Measurements from ENCODE around the gene SMIM24.

The SMIM24 gene

DNA sequence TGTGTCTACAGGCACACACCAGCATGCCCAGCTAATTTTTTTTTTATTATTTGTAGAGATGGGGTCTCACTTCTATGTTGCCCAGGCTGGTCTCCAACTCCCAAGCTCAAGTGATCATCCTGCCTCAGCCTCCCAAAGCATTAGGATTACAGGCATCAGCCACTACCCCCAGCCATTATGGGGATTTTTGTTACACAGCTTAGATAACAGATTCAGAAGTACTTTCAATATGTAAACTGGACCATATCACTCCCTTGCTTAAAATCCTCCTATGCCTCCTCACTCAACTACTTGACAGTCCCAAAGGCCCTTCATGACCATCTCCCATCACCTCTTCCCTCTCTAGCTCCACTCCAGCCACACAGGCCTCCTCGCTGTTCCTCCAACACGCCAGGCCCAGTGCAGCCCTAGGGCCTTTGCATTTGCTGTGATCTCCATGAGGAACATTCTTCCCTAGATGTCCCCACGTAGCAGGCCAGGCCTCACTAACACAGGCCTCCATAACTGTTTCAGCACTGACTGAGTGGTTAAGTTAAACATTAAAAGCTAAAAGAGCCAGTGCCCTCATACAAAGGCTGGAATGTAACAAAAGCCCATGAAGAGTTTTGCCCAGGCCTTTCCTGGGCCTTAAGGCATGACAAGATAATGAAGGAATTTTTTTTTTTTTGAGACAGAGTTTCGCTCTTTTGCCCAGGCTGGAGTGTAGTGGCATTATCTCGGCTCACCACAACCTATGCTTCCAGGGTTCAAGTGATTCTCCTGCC is 17.6 kb upstream of the SMIM24 start:
- DNase-seq (ENCODE audit: low spot score), result peak; percentile 79

DNA sequence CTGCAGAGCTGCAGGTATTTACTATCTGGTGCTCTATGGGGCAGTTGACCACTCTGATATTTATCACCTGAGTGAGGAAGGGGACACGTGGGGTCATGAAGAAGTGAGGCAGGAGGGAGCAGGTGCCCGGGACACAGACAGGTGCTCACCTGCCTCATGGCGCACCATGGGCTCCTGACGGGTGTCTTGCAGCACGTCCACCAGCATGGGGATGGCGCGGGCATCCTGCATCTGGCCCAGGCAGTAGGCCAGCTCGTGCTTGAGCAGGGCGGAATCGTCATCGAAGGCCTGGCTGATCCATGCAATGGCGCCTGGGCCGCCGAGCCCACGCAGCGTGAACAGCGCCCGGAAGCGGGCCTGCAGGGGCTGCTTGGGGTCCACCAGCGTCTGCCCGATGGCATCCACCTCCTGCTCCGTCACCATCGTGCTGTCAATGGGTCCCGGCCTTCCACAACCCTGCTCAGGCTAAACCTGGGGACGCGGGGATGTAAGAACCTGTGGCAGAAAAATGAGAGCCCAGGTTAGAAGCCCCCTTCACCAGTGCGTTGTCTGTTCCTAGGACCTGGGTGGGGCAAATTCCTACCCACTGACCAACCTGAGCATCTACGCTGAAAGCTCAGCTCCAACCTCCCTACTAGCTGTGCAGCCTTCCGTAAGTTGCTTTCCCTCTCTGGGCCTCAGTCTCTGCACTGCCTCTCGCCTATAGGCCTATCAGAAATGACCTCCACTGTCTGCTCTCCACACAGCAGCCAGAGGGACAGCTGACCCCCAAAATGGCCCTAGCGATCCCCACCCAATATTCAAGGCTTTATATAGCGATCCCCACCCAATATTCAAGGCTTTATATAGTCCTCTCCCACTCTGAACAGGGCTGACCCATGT is 16.3 kb upstream of the SMIM24 start:
- no peak for DNase-seq (ENCODE audit: low spot score)

DNA sequence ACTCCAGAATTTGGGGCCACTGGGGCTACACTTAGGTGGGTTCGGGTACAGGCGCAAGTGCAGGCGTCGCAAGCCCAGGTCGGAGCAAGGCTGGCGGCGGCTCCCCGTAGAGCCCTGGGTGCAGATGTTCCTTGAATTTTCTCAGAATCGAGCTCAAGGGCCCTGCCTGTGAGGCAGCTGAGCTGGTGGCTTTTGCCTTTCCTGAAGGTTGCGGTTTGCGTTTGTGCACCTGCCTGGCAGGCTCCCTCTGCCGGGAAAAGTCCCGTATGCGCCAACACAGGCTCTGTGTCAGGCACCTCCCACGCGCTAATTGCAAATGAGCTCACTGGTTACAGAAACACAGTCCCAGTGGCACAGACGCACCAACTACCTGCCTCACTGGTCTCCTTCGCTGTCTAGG is 14.2 kb upstream of the SMIM24 start:
- DNase-seq (ENCODE audit: low spot score), result no peak

DNA sequence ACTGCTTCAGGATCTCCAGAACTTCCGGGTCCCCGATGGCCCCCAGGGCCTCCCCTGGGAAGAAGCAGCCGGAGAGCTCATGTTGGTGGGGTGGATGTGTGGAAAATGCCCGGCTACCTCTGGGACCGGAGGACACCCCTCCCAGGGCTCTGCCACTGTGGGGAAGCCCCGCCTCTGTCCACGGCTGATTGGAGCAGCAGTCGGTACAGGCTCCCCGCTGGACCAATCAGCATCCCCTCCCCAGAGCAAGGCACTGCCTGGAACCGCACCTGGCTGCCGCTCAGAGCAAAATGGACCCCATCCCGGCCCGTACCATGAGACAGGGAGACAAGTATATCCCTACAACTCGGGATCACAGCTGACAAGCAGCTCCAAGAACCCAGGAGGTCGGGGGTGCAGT is 13.7 kb upstream of the SMIM24 start:
- DNase-seq (ENCODE audit: low spot score), result no peak

DNA sequence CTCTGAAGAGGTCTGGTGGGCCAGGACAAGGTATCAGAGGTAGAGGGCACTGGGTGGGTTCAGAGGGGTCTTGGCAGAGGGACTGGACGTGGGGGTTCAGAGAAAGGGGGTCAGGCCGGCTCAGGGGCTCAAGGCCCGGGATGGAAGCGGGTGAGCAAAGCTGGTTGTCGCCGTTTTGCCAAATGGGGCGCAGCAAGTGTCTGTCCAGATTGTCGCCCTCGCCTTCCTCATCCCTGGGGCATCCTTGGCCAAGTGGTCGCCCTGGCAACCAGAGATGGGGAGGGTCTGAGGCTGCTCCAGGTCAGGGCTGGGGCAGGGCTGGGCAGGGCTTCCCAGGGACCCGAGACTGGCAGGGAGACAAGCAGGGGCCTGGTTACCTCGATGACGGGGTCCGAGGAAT is 13.3 kb upstream of the SMIM24 start:
- DNase-seq (ENCODE audit: low spot score), result no peak

DNA sequence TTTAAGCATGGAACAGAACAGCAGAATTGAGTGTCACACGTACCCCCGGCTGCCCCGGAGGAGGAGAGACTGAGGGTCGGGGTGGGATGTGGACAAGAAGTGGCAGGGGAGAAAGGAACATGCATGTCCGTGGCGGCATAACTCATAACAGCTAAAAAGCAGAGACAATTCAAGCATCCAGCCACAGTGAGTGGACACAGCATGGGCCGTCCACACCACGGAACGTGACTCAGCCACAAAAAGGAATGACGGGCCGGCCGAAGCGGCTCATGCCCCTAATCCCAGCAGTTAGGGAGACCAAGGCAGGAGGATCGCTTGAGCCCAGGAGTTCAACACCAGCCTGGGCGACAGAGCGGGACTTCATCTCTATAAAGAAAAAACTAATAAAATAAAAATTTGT is 12.6 kb upstream of the SMIM24 start:
- no peak for DNase-seq (ENCODE audit: low spot score)

DNA sequence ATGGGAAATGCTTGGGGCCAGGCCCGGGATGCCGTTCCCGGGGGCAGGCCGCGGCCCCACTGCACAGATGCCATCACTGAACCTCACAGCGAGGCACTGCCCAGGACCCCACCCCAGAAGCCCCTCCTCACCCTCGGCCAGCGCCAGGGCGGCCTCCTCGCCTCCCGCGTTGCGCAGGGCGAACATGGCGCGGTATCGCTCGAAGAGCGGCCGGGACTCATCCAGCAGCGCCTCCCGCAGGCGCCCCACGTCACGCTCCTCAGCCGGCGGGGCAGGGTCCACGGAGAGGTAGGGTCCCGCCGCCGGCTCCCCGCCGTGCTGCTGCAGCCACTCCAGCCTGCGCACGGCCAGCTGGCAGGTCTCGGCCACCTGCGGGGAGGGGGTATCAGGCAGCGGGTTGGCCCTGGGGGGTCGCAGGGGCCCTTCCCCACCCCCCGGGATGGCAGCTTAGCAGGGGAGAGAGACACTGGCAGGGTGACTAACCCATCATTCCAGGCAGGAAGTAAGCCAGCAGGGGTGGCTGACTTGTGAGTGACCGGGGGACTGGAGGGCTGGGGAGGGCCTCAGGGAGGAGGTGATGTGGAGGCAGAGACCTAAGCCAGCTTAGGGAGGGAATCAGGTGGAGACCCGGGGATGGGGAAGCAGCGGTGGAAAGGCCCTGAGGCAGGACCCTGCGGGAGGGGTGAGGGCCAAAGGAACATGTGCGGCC is 12.0 kb upstream of the SMIM24 start:
- DNase-seq (ENCODE audit: low spot score), result no peak

DNA sequence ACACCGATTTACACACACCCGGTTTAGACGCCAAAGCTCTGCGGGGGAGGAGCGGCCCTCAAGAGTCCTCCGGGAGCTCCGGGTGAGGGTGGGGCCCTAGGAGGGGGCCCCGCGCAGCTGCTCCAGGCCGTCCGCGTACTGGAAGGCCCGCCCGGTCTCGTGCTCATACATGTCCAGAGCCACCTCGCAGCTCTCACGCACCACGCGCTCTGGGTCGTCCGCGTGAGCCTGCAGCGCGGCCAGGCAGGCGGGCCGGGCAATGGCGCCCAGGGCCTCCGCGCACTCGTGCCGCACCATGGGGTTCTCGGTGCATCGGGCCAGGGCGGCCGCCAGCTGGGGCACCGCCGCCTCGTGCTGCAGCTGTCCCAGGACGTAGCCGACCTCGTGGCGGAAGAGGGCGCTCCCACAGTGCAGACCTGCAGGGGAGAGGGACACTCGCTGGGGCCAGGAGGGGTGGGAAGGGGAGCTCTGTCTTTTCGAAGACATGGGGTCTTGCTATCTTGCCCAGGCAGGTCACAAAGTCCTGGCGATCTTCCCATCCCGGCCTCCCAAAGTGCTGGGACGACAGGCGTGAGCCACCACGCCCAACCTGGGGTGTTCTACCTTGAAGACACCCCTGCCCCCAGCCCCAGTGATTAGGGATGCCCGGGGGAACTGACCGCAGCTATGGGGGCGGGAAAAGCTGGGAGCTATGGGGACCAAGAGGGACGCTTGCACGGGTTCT is 11.2 kb upstream of the SMIM24 start:
- no peak for DNase-seq (ENCODE audit: low spot score)

DNA sequence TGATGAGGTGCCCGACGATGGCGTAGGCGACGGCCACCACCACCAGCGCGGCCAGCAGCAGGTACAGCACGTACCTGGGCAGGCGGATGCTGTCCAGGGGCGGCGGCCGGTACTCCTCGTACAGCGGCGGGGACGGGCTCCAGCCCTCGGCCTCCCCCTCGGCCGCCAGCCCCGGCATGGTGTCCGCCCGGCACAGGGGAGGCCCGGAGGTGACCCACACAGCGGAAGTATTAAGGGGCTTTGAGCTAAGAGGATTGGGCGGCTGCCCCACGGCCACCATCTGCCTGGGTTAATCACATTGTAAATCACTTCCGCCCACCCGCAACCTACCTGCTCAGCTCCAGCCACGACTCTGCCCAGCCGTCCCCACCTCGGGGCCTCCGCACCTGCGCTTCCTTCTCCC is 2.9 kb upstream of the SMIM24 start, which contains the start of gene SMIM44:
SMIM44 (minus strand) TSS at position 216 of the 403 bp plus-strand sequence; CDS start at position 178, 38 bp downstream.
- DNase-seq (ENCODE audit: low spot score), result peak; percentile 7

DNA sequence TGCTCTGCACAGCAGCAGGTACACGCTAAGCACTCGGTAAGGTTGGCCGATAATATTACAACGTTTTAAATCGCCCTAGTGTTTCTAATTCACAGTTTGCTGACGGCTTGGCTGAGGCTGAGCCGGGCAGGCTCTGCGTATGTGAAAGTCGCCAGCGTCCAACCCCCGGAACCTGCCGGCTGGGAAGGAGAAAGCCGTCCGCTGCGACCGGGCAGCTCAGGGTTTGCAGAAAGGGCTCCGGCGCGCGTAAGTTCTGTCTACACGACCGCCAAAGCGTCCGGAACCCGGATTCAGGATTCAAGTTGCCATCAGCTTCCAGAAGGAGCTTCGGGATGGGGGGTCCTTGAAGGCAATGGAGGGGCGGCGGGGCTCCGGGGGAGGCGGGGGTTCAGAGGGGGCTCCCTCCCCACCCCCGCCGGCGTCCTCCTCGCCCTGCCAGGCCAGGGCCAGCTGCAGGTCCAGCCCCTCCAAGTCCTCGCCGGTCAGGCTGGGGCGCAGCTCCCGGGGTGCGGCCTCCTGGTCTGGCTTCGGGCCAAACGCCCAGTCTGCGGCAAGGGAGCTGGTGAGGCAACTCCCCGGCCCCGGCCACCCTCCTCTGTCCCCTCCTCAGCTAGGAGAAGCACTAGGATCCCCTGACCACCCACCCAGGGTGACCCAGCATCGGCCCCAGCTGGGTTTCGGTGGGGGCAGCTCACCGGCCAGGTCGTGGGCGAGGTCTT is 2.3 kb upstream of the SMIM24 start:
- no peak for DNase-seq (ENCODE audit: low spot score)

DNA sequence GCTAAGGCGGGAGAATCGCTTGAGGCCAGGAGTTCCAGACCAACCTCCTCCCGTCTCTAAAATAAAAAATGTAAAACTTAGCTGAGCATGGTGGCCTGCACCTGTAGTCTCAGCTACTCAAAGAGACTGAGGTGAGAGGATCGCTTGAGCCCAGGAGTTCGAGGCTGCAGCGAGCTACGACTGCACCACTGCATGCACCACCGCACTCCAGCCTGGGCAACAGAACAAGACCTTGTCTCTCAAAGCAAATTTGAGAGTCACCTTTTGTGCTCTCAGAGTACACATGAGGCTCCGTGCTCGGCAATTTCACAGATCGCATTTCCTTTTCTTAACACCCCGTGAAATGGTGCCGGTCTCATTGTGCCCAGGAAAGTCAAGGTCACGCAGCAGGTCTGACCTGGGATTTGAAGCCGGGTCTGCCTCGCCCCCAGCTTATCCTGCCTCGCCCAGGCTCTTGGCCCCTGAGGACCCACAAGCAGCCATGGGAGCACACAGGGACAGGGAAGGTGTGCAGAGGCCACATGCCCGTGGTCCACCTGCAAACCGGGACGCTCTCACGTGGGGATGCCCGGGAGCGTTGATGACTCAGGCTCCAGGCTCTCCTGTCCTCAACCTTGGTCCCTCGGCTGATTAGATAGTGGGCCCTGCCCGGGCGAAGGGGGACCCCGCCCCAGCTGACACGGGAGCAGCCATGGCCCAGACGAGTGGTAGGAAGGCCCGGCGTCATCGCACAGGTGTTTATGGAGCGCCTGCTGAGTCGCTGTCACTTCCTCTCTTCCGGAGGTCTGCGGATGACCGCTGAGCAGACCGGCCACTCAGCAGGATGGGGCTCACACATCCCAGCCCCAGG is 1.1 kb upstream of the SMIM24 start:
- peak; percentile 34 for DNase-seq (ENCODE audit: low spot score)

DNA sequence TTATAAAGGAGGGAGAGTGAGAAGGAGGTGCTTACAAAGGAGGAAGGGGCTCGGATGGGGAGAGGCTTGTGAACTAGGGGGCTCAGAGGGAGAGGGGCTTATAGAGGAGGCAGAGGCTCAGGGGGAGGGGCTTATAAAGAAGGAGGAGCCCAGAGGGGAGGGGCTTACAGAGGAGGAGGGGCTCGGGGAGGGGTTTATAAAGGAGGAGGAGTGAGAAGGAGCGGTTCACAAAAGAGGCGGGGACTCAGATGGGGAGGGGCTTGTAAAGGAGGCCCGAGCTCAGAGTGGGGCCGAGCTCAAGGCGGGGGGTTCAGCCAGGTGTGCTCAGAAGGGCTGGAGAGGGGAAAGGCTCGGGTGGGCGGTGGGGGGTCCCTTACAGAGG is 500 bp downstream of the SMIM24 start:
- peak; percentile 29 for DNase-seq (ENCODE audit: low spot score)

DNA sequence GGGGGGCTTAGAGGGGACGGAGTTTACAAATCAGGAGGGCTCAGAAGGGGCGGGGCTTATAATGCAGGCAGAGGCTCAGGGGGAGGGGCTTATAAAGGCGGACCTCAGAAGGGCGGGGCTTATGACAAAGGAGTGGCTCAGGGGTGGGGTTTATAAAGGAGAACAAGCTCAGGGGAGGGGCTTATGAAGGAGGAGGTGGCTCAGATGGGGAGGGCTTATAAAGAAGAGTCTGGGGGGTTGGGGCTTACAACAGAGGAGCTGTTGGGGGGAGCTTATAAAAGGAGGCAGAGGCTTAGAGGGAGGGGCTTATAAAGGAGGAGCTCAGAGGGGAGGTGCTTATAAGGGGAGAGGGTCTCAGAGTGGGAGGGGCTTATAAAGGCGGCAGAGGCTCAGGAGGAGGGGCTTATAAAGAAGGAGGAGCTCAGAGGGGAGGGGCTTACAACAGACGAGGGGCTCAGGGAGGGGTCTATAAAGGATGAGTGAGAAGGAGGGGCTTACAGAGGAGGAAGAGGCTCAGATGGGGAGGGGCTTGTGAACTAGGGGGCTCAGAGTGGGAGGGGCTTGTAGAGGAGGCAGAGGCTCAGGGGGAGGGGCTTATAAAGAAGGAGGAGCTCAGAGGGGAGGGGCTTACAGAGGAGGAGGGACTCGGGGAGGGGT is 1.0 kb downstream of the SMIM24 start:
- no peak for DNase-seq (ENCODE audit: low spot score)

DNA sequence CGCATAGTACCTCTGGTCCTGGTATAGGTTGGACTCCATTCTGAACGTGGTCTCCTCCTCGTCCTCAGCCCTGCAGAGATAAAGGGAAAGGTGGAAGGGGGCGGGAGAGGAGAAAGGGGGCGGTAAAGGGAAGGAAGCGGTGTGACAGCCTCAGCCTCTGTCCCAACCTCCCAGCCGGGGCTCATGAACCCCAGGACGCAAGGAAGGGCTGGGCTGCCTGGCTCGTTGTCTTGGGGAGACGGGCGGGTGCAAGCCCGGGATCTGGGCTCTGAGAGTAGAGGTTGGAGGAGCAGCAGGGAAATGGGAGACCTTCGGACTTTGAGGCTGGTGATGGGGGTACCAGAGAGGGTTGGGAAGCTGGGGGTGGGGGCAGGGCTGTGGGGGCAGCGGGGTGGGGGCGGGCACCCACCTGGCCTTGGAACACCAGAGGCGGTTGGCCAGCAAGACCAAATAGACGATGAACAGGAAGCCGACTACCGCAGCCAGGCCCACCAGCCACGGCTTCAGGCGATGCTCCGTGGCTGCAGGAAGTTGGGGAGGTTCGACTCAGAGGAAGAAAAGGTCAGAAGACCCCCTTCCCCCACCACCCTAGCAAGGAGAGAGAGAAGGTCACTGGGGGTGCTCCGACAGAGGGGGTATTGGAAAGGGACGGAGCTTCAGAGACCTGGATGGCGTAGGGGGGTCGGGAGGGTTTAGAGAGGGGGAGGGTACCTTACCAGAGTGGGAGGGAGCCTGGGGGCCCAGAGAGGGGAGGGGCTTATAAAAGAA is 1.7 kb downstream of the SMIM24 start:
- DNase-seq (ENCODE audit: low spot score), result no peak

DNA sequence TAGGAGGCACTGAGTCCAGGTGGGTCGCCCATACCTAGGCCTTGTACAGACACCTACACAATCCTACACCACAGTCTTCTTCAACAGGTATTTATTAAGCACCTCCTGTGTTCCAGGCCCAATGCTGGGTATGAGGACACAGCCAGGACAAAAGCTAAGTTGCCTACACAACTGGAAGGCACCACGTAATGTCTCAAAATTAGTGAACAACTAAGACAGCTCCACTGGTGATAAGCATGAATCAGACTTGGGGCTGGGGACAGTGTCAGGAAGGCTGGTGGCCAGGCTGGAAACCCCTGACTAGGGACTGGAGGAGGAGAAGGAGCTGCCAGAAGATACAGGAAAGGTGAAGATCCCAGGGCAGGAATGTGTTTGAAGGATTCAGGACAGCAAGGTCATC is 2.4 kb downstream of the SMIM24 start:
- DNase-seq (ENCODE audit: low spot score), result no peak

DNA sequence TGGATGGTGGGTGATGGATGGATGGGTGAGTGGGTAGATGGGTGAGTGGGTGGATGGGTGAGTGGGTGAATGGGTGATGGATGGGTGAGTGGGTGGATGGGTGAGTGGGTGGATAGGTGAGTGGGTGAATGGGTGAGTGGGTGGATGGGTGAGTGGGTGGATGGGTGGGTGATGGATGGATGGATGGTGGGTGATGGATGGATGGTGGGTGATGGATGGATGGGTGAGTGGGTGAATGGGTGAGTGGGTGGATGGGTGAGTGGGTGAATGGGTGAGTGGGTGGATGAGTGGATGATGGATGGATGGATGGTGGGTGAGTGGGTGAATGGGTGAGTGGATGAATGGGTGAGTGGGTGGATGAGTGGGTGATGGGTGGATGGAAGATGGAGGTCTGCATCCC is 2.8 kb downstream of the SMIM24 start:
- DNase-seq (ENCODE audit: low spot score), result no peak

DNA sequence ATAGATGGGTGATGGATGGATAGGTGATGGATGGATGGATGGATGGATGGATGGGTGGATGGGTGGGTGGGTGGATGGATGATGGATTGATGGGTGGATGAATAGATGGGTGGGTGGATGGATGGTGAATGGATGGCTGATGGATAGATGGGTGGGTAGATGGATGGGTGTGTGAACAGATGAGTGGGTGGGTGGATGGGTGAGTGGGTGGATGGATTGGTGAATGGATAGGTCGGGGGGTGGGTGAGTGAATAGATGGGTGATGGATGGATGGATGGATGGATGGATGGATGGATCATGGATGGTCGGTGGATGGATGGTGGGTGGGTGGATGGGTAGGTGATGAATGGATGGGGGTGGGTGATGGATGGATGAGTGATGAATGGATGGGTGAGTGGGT is 3.5 kb downstream of the SMIM24 start:
- no peak for DNase-seq (ENCODE audit: low spot score)

DNA sequence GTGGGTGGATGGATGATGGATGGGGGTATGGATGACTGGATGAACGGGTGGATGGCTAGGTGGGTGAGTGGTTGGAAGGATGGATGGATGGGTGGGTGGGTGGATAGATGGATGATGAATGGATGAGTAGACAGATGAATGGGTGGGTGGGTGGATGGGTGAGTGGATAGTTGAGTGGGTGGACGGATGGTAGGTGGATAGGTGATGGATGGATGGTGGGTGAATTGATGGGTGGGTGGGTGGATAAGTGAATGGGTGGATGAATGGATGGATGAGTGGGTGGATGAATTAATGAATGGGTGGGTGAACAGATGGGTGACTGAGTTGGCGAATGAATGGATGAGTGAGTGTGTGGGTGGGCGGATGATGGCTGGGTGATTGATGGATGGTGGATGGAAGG is 4.9 kb downstream of the SMIM24 start:
- DNase-seq (ENCODE audit: low spot score), result no peak

DNA sequence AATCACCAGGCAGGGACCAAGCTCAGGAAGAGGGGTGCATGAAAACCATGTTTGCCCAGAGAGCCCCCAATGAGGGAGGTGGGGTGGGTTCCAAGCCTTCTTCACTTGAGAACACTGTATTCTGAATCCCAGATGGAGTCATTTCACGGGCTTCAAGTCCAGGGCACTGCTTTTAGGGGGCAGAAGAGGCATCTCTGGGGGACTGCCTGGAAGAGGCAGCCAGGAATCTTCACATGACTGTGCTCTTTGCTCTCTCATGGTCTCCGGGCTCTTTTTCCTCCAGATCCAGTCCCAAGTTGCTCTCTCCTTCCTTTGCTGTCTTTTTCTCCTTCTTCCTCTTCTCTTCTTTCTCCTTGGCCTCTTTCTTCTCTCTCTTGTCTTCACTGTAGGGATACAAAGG is 5.7 kb downstream of the SMIM24 start:
- DNase-seq (ENCODE audit: low spot score), result no peak
